Ramos (cell line): ENCODE data around the gene CEBPA.

Source experiments
- in situ Hi-C: fragments of 300-500 bp; cut with MboI; formaldehyde crosslinking; loops from one replicate; pipeline ENCODE4 v1.14.3; 2022; ENCODE audit warnings: low sequenced_read_pairs; ENCODE audit not compliant: unreplicated experiment

Gene CEBPA

GRCh38 chr19:33256261-33256660 lies 46.1 kb downstream of the CEBPA start:
- in situ Hi-C loops, result no loop called here

- in situ Hi-C loops, result no loop called here
Measured at GRCh38 chr19:33255781-33256180, 46.6 kb downstream of the CEBPA start.

GRCh38 chr19:33254245-33254824 lies 48.0 kb downstream of the CEBPA start:
- in situ Hi-C loops, result no loop called here

GRCh38 chr19:33252971-33253370 lies 49.4 kb downstream of the CEBPA start:
- in situ Hi-C loops, result no loop called here

- in situ Hi-C loops, result no loop called here
Measured at GRCh38 chr19:33252418-33252962, 49.8 kb downstream of the CEBPA start.

- in situ Hi-C loops, result no loop called here
Measured at GRCh38 chr19:33251526-33252090, 50.7 kb downstream of the CEBPA start.

- in situ Hi-C loops, result no loop called here
Measured at GRCh38 chr19:33251076-33251475, 51.3 kb downstream of the CEBPA start.

- in situ Hi-C loops, result no loop called here
Measured at GRCh38 chr19:33250500-33250899, 51.8 kb downstream of the CEBPA start.
